ENCODE data around the gene BBS1. TPM values are rescaled to one million over a fixed set of nuclear protein-coding genes. Genes with fewer than 3 reads are reported as not detected.

BBS1 gene
- total RNA-seq, 1 donor from 2014 or later, result 8.2 TPM

- DNase-seq (ENCODE audit: low read depth), result peak; percentile 68
- TF ChIP-seq CTCF (IDR thresholded peaks at IDR 0.05; ENCODE audit: insufficient read depth, low read length, severe bottlenecking), result no peak
Measured at GRCh38 chr11:66466225-66467033, 44.0 kb upstream of the BBS1 start, which contains the start of gene PELI3. PELI3 (plus strand) TSS chr11:66466905; CDS start chr11:66468129, 1,224 bp downstream.

GRCh38 chr11:66467034-66467659, 43.3 kb upstream of the BBS1 start:
- peak; percentile 7 for DNase-seq (ENCODE audit: low read depth)
- peak; percentile 49 for TF ChIP-seq CTCF (IDR thresholded peaks at IDR 0.05; ENCODE audit: insufficient read depth, low read length, severe bottlenecking)
- Histone ChIP-seq H3K27me3 (ENCODE audit: control insufficient read depth, insufficient read depth, low read length) (no peaks in the 10 kb centered on the region), H3K36me3 (ENCODE audit: control insufficient read depth, insufficient read depth, low read length) (peaks cover 2% of the 10 kb centered on the region), H3K4me3 (ENCODE audit: low read depth, low read length) (peak overlapping the region; percentile 63)
- no peak for FAIRE-seq

More at GRCh38 chr11:66466225-66467033, 44.0 kb upstream of the BBS1 start, which contains the start of gene PELI3:
- Histone ChIP-seq H3K36me3 (ENCODE audit: control insufficient read depth, insufficient read depth, low read length) (peaks cover 2% of the 10 kb centered on the region), H3K27me3 (ENCODE audit: control insufficient read depth, insufficient read depth, low read length) (no peaks in the 10 kb centered on the region), H3K4me3 (ENCODE audit: low read depth, low read length) (peak within 1 kb of the TSS; percentile 63)
- FAIRE-seq, result no peak

GRCh38 chr11:66467756-66468155, 42.7 kb upstream of the BBS1 start:
- FAIRE-seq, result no peak
- H3K27me3 ChIP-seq (ENCODE audit: control insufficient read depth, insufficient read depth, low read length), result no peaks in the 10 kb centered on the region
- no peak for DNase-seq (ENCODE audit: low read depth)
- peak overlapping the region; percentile 63 for H3K4me3 ChIP-seq (ENCODE audit: low read depth, low read length)
- no peak for TF ChIP-seq CTCF (IDR thresholded peaks at IDR 0.05; ENCODE audit: insufficient read depth, low read length, severe bottlenecking)
- H3K36me3 ChIP-seq (ENCODE audit: control insufficient read depth, insufficient read depth, low read length), result peaks cover 5% of the 10 kb centered on the region

- no peak for TF ChIP-seq CTCF (IDR thresholded peaks at IDR 0.05; ENCODE audit: insufficient read depth, low read length, severe bottlenecking)
- DNase-seq (ENCODE audit: low read depth) (no peak), FAIRE-seq (no peak)
- H3K27me3 ChIP-seq (ENCODE audit: control insufficient read depth, insufficient read depth, low read length), result no peaks in the 10 kb centered on the region
- peaks cover 5% of the 10 kb centered on the region for H3K36me3 ChIP-seq (ENCODE audit: control insufficient read depth, insufficient read depth, low read length)
- no peak overlapping the region for H3K4me3 ChIP-seq (ENCODE audit: low read depth, low read length)
Measured at GRCh38 chr11:66468691-66469090, 41.7 kb upstream of the BBS1 start.

GRCh38 chr11:66469441-66469840, 41.0 kb upstream of the BBS1 start:
- no peak for FAIRE-seq
- DNase-seq (ENCODE audit: low read depth), result no peak
- Histone ChIP-seq H3K36me3 (ENCODE audit: control insufficient read depth, insufficient read depth, low read length) (peaks cover 8% of the 10 kb centered on the region), H3K4me3 (ENCODE audit: low read depth, low read length) (no peak overlapping the region), H3K27me3 (ENCODE audit: control insufficient read depth, insufficient read depth, low read length) (no peaks in the 10 kb centered on the region)
- no peak for TF ChIP-seq CTCF (IDR thresholded peaks at IDR 0.05; ENCODE audit: insufficient read depth, low read length, severe bottlenecking)

All from bronchial epithelial cell (primary cell).